HEK293 (cell line): ENCODE data around the gene PDK3.

Source experiments
- CTCF ChIA-PET: fragments of 350-600 bp; formaldehyde crosslinking; extraction: SDS; loops from one replicate; lab custom pipeline; 2021; ENCODE audit warnings: antibody characterized with exemption; lab: Yijun Ruan, JAX
- POLR2A ChIA-PET: fragments of 300-600 bp; formaldehyde crosslinking; extraction: SDS; loops from one replicate; lab custom pipeline; 2020; ENCODE audit warnings: antibody characterized with exemption, inconsistent platforms; lab: Yijun Ruan, JAX
- H3K27ac ChIP-seq: fragments of 200-500 bp; sonication (Bioruptor generic); 2 replicates; pipeline ENCODE4 v1.5.1; 2014; ENCODE audit warnings: low read depth, low read length, control low read depth, inconsistent platforms; ENCODE audit errors: extremely low read depth
- H3K36me3 ChIP-seq, 2 experiments: fragments of 200-500 bp in 1 of 2; sonication (Bioruptor generic) in 1 of 2; 1 replicate in 1 of 2; 2 replicates in 1 of 2; pipeline ENCODE4 v1.5.1; 2014 to 2017; ENCODE audit warnings: inconsistent platforms in 2 of 2, low read length in 2 of 2; ENCODE audit not compliant: control insufficient read depth in 2 of 2, insufficient read depth in 1 of 2
- H3K4me1 ChIP-seq: fragments of 200-500 bp; sonication (Bioruptor generic); 2 replicates; pipeline ENCODE4 v1.5.1; 2014; ENCODE audit warnings: mild to moderate bottlenecking, low read length, inconsistent platforms; ENCODE audit not compliant: control insufficient read depth, insufficient read depth
- H3K4me3 ChIP-seq: 2 replicates; pipeline ENCODE4 v1.5.1; 2011; ENCODE audit warnings: low read depth, mild to moderate bottlenecking, control low read depth, low read length, moderate library complexity
- H3K9me3 ChIP-seq: fragments of 200-500 bp; sonication (Bioruptor generic); 2 replicates; pipeline ENCODE4 v1.5.1; 2014; ENCODE audit warnings: low read depth, low read length, inconsistent platforms; ENCODE audit not compliant: control insufficient read depth, insufficient read depth
- BCL11A ChIP-seq: fragments of 450-650 bp; formaldehyde crosslinking; IDR thresholded peaks from 2 replicates; pipeline ENCODE4 v1.5.1; 2016; ENCODE audit warnings: low read depth, missing biosample characterization, missing genetic modification characterization
- EGR2 ChIP-seq: fragments of 450-650 bp; formaldehyde crosslinking; IDR thresholded peaks from 2 replicates; pipeline ENCODE4 v1.5.1; 2016; ENCODE audit warnings: low read depth, missing biosample characterization, missing genetic modification characterization
- GLIS1 ChIP-seq: fragments of 450-650 bp; formaldehyde crosslinking; IDR thresholded peaks from 2 replicates; pipeline ENCODE4 v1.5.1; 2016; ENCODE audit warnings: missing biosample characterization, missing genetic modification characterization
- KLF8 ChIP-seq: fragments of 450-650 bp; formaldehyde crosslinking; IDR thresholded peaks from 2 replicates; pipeline ENCODE4 v1.5.1; 2016; ENCODE audit warnings: missing biosample characterization, missing genetic modification characterization
- KLF9 ChIP-seq: fragments of 450-650 bp; formaldehyde crosslinking; IDR thresholded peaks from 2 replicates; pipeline ENCODE4 v1.5.1; 2016; ENCODE audit warnings: missing biosample characterization, missing genetic modification characterization, low read depth
- MYNN ChIP-seq: fragments of 450-650 bp; formaldehyde crosslinking; IDR thresholded peaks from 2 replicates; pipeline ENCODE4 v1.5.1; 2016; ENCODE audit warnings: missing biosample characterization, missing genetic modification characterization, borderline replicate concordance
- SCRT1 ChIP-seq: fragments of 450-650 bp; formaldehyde crosslinking; IDR thresholded peaks from 2 replicates; pipeline ENCODE4 v1.5.1; 2016; ENCODE audit warnings: missing biosample characterization, missing genetic modification characterization, borderline replicate concordance
- SCRT2 ChIP-seq: fragments of 450-650 bp; formaldehyde crosslinking; IDR thresholded peaks from 2 replicates; pipeline ENCODE4 v1.5.1; 2016; ENCODE audit warnings: missing biosample characterization, missing genetic modification characterization
- SP7 ChIP-seq: fragments of 450-650 bp; formaldehyde crosslinking; IDR thresholded peaks from 2 replicates; pipeline ENCODE4 v1.5.1; 2016; ENCODE audit warnings: missing biosample characterization, missing genetic modification characterization
- ZNF133 ChIP-seq: fragments of 450-650 bp; formaldehyde crosslinking; IDR thresholded peaks from 2 replicates; pipeline ENCODE4 v1.5.1; 2016; ENCODE audit warnings: missing biosample characterization, missing genetic modification characterization
- ZNF138 ChIP-seq: fragments of 450-650 bp; formaldehyde crosslinking; IDR thresholded peaks from 2 replicates; pipeline ENCODE4 v1.5.1; 2016; ENCODE audit warnings: missing biosample characterization, missing genetic modification characterization, borderline replicate concordance
- ZNF202 ChIP-seq: fragments of 450-650 bp; formaldehyde crosslinking; IDR thresholded peaks from 2 replicates; pipeline ENCODE4 v1.5.1; 2016; ENCODE audit warnings: missing biosample characterization, missing genetic modification characterization, borderline replicate concordance
- ZNF223 ChIP-seq: fragments of 450-650 bp; formaldehyde crosslinking; IDR thresholded peaks from 2 replicates; pipeline ENCODE4 v1.5.1; 2016; ENCODE audit warnings: missing biosample characterization, missing genetic modification characterization
- ZNF248 ChIP-seq: fragments of 450-650 bp; formaldehyde crosslinking; IDR thresholded peaks from 2 replicates; pipeline ENCODE4 v1.5.1; 2017; ENCODE audit warnings: missing biosample characterization, missing genetic modification characterization
- ZNF274 ChIP-seq, 2 experiments: fragments of 200-500 bp in 1 of 2; fragments of 450-650 bp in 1 of 2; sonication (Bioruptor generic) in 1 of 2; formaldehyde crosslinking in 1 of 2; IDR thresholded peaks; 2 replicates each; pipeline versions ENCODE4 v1.5.1 to v1.6.1; 2014 to 2016; ENCODE audit warnings: borderline replicate concordance in 1 of 2, inconsistent platforms in 1 of 2, low read length in 1 of 2, missing biosample characterization in 1 of 2, missing genetic modification characterization in 1 of 2
- ZNF302 ChIP-seq: fragments of 450-650 bp; formaldehyde crosslinking; IDR thresholded peaks from 2 replicates; pipeline ENCODE4 v1.5.1; 2016; ENCODE audit warnings: missing biosample characterization, missing genetic modification characterization, low read depth
- ZNF335 ChIP-seq: fragments of 450-650 bp; formaldehyde crosslinking; conservative IDR thresholded peaks from 2 replicates; pipeline ENCODE4 v1.5.1; 2016; ENCODE audit warnings: missing biosample characterization, missing genetic modification characterization
- ZNF366 ChIP-seq: fragments of 450-650 bp; formaldehyde crosslinking; conservative IDR thresholded peaks from 2 replicates; pipeline ENCODE4 v1.5.1; 2016; ENCODE audit warnings: missing biosample characterization, missing genetic modification characterization
- ZNF37A ChIP-seq: fragments of 450-650 bp; IDR thresholded peaks from 2 replicates; pipeline ENCODE4 v1.5.1; 2018; ENCODE audit warnings: missing biosample characterization, missing genetic modification characterization
- ZNF394 ChIP-seq: fragments of 450-650 bp; formaldehyde crosslinking; IDR thresholded peaks from 2 replicates; pipeline ENCODE4 v1.5.1; 2016; ENCODE audit warnings: missing biosample characterization, missing genetic modification characterization, mild to moderate bottlenecking, moderate library complexity, borderline replicate concordance
- ZNF404 ChIP-seq: fragments of 450-650 bp; formaldehyde crosslinking; IDR thresholded peaks from 2 replicates; pipeline ENCODE4 v1.5.1; 2017; ENCODE audit warnings: missing biosample characterization, missing genetic modification characterization
- ZNF501 ChIP-seq: fragments of 450-650 bp; formaldehyde crosslinking; IDR thresholded peaks from 2 replicates; pipeline ENCODE4 v1.5.1; 2016; ENCODE audit warnings: missing biosample characterization, missing genetic modification characterization
- ZNF629 ChIP-seq: fragments of 450-650 bp; formaldehyde crosslinking; IDR thresholded peaks from 2 replicates; pipeline ENCODE4 v1.5.1; 2017; ENCODE audit warnings: missing biosample characterization, missing genetic modification characterization
- ZNF707 ChIP-seq: fragments of 450-650 bp; formaldehyde crosslinking; IDR thresholded peaks from 2 replicates; pipeline ENCODE4 v1.5.1; 2016; ENCODE audit warnings: missing biosample characterization, missing genetic modification characterization
- ZNF776 ChIP-seq: fragments of 450-650 bp; formaldehyde crosslinking; IDR thresholded peaks from 2 replicates; pipeline ENCODE4 v1.5.0; 2017; ENCODE audit warnings: missing biosample characterization, missing genetic modification characterization, borderline replicate concordance
- ZNF777 ChIP-seq: fragments of 450-650 bp; formaldehyde crosslinking; IDR thresholded peaks from 2 replicates; pipeline ENCODE4 v1.5.1; 2017; ENCODE audit warnings: missing biosample characterization, missing genetic modification characterization, borderline replicate concordance
- ZSCAN30 ChIP-seq: fragments of 450-650 bp; IDR thresholded peaks from 2 replicates; pipeline ENCODE4 v1.5.1; 2018; ENCODE audit warnings: missing biosample characterization, mild to moderate bottlenecking, missing genetic modification characterization, moderate library complexity
- TF ChIP-seq, protein P1 (sequence below): fragments of 450-650 bp; formaldehyde crosslinking; IDR thresholded peaks from 2 replicates; pipeline ENCODE4 v1.5.1; 2016; ENCODE audit warnings: missing biosample characterization, missing genetic modification characterization
- TF ChIP-seq, protein P2 (sequence below): fragments of 450-650 bp; formaldehyde crosslinking; IDR thresholded peaks from 2 replicates; pipeline ENCODE4 v1.5.1; 2017; ENCODE audit warnings: missing biosample characterization, missing genetic modification characterization
- TF ChIP-seq, protein P3 (sequence below): fragments of 450-650 bp; formaldehyde crosslinking; IDR thresholded peaks from 2 replicates; pipeline ENCODE4 v1.5.1; 2017; ENCODE audit warnings: missing biosample characterization, missing genetic modification characterization
- TF ChIP-seq, protein P4 (sequence below): fragments of 450-650 bp; formaldehyde crosslinking; IDR thresholded peaks from 2 replicates; pipeline ENCODE4 v1.5.1; 2016; ENCODE audit warnings: missing biosample characterization, missing genetic modification characterization, low read depth

PDK3 gene

DNA sequence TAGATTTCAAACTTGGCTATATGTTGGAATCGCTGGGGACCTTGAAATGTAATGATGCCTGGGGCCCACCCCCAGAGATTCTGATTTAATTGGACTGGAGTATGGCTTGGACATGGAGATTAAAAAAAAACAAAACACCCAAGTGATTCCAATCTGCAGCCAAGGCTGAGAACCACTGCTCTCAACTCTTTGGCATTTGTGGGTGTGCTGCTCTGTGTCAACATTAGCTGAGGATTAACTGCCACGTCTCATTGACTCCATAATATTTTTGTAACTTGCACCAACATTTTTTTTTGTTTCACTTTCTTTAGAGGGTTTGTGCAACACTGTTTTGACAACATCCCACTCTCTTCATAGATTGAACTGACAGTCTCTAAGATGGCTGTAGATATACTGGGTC lies 41.1 kb upstream of the PDK3 start (continued):
- no peak for TF ChIP-seq ZNF707 (tag by site-specific recombination)
- TF ChIP-seq KLF8, result no peak
- no peak for TF ChIP-seq ZNF302 (tag by site-specific recombination)
- no peak for TF ChIP-seq EGR2 (tag by site-specific recombination)
- TF ChIP-seq ZNF394, result no peak
- TF ChIP-seq, protein P1, sequence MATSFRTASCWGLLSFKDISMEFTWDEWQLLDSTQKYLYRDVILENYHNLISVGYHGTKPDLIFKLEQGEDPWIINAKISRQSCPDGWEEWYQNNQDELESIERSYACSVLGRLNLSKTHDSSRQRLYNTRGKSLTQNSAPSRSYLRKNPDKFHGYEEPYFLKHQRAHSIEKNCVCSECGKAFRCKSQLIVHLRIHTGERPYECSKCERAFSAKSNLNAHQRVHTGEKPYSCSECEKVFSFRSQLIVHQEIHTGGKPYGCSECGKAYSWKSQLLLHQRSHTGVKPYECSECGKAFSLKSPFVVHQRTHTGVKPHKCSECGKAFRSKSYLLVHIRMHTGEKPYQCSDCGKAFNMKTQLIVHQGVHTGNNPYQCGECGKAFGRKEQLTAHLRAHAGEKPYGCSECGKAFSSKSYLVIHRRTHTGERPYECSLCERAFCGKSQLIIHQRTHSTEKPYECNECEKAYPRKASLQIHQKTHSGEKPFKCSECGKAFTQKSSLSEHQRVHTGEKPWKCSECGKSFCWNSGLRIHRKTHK, result no peak

DNA sequence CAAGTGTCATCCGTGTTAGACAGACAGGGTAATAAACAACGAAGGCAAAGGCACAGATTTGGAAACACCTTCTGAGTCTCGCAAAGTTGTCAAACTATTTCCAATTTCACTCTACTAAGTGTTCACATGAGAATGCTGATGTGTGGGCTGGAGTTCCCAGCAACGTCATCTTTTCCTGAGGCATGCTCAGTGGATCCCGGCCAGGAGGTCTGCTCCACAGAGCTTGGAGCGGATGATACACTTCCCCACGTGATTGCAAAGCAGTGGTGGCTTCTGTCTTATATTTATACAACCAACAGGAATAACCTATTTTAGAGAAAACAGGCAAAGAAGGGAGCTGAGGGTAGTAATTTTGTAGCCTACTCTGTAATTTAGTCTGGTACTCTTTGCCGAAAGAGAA lies 40.1 kb upstream of the PDK3 start:
- POLR2A ChIA-PET, result no interaction called here
- TF ChIP-seq SP7 (no peak), ZNF223 (tag by site-specific recombination) (no peak), BCL11A (tag by site-specific recombination) (no peak), ZNF501 (no peak), ZNF404 (no peak), ZSCAN30 (tag by site-specific recombination) (no peak), ZNF366 (tag by site-specific recombination) (no peak), KLF9 (tag by site-specific recombination) (no peak), ZNF274 (IDR thresholded peaks at IDR 0.05; ENCODE audit: low read length) (no peak), ZNF274 (tag by site-specific recombination; IDR thresholded peaks at IDR 0.05; ENCODE audit: borderline replicate concordance) (no peak), ZNF629 (tag by site-specific recombination) (no peak), ZNF302 (tag by site-specific recombination) (no peak), MYNN (no peak), GLIS1 (tag by site-specific recombination) (no peak), ZNF138 (tag by site-specific recombination) (no peak), ZNF133 (tag by site-specific recombination) (no peak), ZNF335 (tag by site-specific recombination) (no peak), ZNF776 (tag by site-specific recombination) (no peak), ZNF37A (tag by site-specific recombination) (no peak), SCRT2 (tag by site-specific recombination) (no peak)
- TF ChIP-seq, protein P2, sequence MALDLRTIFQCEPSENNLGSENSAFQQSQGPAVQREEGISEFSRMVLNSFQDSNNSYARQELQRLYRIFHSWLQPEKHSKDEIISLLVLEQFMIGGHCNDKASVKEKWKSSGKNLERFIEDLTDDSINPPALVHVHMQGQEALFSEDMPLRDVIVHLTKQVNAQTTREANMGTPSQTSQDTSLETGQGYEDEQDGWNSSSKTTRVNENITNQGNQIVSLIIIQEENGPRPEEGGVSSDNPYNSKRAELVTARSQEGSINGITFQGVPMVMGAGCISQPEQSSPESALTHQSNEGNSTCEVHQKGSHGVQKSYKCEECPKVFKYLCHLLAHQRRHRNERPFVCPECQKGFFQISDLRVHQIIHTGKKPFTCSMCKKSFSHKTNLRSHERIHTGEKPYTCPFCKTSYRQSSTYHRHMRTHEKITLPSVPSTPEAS (tag by site-specific recombination), result no peak

DNA sequence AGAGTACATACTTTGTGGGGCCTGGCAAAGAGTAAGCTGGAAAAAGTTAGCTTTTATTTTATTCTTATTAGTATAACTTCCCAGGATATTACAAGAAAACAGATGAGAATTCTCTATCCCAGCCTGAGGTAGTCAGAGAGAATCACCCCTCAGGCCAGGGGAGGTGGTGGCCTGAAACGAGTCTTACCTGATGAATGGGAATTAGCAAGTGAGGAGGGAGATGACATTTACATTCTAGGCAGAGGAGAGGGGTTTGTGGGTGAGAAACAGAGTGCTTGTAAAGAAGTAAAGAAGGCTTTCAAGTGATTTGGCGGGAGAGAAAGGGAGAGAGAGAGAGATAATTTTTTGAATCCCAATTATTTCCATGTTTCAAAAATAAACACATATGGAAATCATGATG lies 39.3 kb upstream of the PDK3 start:
- no peaks in the 10 kb centered on the region for H3K4me1 ChIP-seq
- H3K9me3 ChIP-seq, result no peaks in the 10 kb centered on the region
- no peak overlapping the region for H3K4me3 ChIP-seq
- ChIA-PET CTCF (no interaction called here), POLR2A (no interaction called here)
- no peaks in the 10 kb centered on the region for H3K36me3 ChIP-seq
- no peak overlapping the region for H3K27ac ChIP-seq
- TF ChIP-seq ZNF248, result no peak
- no peak for TF ChIP-seq ZNF202 (tag by site-specific recombination)
- no peak for TF ChIP-seq ZNF777 (tag by site-specific recombination)
- no peak for TF ChIP-seq SCRT1 (tag by site-specific recombination)
- TF ChIP-seq, protein P3, sequence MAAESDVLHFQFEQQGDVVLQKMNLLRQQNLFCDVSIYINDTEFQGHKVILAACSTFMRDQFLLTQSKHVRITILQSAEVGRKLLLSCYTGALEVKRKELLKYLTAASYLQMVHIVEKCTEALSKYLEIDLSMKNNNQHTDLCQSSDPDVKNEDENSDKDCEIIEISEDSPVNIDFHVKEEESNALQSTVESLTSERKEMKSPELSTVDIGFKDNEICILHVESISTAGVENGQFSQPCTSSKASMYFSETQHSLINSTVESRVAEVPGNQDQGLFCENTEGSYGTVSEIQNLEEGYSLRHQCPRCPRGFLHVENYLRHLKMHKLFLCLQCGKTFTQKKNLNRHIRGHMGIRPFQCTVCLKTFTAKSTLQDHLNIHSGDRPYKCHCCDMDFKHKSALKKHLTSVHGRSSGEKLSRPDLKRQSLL (tag by site-specific recombination), result no peak
- TF ChIP-seq, protein P4, sequence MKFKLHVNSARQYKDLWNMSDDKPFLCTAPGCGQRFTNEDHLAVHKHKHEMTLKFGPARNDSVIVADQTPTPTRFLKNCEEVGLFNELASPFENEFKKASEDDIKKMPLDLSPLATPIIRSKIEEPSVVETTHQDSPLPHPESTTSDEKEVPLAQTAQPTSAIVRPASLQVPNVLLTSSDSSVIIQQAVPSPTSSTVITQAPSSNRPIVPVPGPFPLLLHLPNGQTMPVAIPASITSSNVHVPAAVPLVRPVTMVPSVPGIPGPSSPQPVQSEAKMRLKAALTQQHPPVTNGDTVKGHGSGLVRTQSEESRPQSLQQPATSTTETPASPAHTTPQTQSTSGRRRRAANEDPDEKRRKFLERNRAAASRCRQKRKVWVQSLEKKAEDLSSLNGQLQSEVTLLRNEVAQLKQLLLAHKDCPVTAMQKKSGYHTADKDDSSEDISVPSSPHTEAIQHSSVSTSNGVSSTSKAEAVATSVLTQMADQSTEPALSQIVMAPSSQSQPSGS (tag by site-specific recombination), result no peak

More for the DNA sequence above, 40.1 kb upstream of the PDK3 start:
- Histone ChIP-seq H3K9me3 (no peaks in the 10 kb centered on the region), H3K36me3 (no peaks in the 10 kb centered on the region), H3K4me3 (no peak overlapping the region), H3K4me1 (no peaks in the 10 kb centered on the region), H3K27ac (no peak overlapping the region)
- CTCF ChIA-PET, result no interaction called here
